Measurements from ENCODE around the gene PTS.
A peak's percentile ranks its signal among the peaks of the same experiment; 100 is the strongest.

DNA sequence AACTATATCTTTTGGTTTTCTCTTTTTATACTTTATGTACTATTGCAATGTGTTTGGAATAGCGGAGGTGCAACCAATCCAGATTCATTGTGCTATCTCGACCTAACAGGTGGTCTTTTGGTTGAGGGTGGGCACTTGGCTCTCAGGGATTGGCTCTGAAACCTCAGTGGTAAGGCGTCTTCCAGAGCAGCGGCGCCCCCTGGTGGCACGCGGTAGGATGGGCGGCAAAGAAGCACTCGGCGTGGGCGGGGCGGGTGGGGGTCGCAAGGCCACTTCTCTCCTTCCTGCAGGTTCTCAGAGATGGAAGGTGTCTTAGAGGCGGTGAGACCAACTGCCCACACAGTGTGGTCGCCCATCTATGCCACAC, 53.7 kb downstream of the PTS start:
- TF ChIP-seq, protein P1, sequence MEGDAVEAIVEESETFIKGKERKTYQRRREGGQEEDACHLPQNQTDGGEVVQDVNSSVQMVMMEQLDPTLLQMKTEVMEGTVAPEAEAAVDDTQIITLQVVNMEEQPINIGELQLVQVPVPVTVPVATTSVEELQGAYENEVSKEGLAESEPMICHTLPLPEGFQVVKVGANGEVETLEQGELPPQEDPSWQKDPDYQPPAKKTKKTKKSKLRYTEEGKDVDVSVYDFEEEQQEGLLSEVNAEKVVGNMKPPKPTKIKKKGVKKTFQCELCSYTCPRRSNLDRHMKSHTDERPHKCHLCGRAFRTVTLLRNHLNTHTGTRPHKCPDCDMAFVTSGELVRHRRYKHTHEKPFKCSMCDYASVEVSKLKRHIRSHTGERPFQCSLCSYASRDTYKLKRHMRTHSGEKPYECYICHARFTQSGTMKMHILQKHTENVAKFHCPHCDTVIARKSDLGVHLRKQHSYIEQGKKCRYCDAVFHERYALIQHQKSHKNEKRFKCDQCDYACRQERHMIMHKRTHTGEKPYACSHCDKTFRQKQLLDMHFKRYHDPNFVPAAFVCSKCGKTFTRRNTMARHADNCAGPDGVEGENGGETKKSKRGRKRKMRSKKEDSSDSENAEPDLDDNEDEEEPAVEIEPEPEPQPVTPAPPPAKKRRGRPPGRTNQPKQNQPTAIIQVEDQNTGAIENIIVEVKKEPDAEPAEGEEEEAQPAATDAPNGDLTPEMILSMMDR (IDR thresholded peaks at IDR 0.05; ENCODE audit: insufficient read depth, low read depth, low read length), result peak; percentile 38
- TF ChIP-seq EZH2 (IDR thresholded peaks at IDR 0.05; ENCODE audit: insufficient read depth, low read length), result no peak
